Fibroblast of peridontal ligament (primary cell): ENCODE data around the gene SPECC1.
A peak's percentile ranks its signal among the peaks of the same experiment; 100 is the strongest.

Experiments used
- DNase-seq: peaks from one replicate; pipeline ENCODE4 v3.0.0-alpha.2; 2010; ENCODE audit errors: extremely low read depth

The SPECC1 gene

DNA sequence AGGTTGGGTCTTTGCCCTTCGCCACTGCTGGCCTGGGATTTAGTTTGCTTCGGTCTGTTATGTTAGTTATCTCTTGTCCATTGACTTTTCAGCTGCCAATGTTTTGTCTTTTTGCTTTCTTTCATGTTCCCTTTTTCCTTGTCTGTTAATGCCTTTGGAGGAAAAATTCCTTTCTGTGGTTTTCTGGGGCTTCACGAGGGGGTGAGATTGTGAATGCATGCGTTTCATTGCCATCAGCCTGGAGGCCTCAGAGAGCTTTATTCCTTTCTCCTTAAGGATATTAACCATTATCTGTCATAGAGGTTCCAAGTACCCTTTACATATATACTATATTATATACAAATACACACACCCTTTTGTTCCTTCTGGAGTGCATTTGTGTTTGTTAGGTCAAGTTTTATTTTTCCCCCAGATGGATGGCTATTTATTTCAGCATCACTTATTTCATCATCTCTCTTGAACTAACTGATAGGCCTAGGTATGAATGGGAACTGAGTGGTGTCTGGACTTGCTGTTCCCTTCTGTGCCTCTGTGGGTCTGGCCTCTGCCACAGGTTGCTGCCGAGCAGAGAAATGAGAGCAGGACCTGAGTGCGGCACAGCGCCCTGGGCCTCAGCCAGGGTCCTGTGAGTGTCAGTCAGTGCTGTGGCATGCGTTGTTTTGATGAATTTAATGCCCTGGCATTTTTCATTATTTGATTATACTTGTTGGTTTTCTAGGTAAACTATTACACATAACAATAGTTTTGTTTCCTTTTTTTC, 264.8 kb downstream of the SPECC1 start:
- DNase-seq = no peak

DNA sequence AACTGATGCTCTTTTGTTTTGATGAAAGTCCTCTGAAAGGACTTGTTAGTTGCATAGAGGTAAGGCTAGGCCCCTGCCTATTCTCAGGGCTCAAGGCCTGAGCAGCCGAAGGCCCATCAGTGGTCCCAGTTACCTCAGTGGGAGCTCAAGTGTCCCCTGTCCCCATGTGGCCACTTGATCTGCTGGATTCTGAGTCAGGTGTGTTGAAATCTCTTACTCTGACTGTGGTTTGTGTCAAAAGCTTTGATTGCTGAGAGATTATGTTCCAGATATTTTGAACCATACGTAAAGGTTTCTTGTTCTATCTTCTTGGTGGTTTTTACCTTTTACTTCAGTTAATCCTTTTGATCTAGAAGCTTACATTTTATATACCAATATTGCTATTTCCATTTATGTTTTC, 266.5 kb downstream of the SPECC1 start:
- no peak for DNase-seq

DNA sequence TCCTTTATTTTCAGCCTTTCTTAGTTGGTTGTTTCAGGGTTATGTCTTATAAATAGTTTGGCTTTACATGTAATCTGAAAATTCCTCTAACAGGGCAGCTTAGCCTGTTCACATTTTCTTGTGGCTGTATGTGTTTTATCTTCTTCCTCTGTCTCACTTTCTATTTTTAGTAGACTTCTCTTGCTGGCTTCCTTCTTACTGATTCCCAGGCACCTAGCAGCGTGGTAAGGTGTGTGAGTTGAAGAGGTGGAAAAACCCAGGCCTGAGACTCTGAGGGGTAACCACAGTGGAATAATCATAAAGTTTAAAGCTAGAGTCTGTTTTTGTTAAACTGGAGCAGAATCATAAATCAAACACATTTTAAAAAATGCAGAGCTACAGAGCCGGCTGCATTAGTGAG, 267.3 kb downstream of the SPECC1 start:
- DNase-seq = no peak

DNA sequence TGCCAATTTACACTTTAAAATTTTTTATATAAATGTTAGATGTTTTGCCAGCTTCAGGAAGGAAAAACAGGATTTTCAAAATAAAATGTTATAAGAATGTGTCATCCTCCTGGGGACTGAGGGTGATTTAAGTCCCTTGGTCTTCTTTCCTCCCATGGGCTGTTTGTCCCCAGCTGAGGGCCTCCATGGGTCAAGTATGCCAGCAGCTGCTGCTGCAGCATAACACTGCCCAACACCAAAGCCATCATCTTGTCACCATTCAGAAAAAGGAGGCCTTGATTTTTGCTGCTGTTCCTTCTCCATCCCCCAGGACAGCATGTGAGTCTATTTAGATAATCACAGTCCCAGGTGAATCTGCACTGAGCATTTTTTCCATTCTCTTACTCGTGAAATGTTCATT, 269.6 kb downstream of the SPECC1 start:
- DNase-seq = no peak

DNA sequence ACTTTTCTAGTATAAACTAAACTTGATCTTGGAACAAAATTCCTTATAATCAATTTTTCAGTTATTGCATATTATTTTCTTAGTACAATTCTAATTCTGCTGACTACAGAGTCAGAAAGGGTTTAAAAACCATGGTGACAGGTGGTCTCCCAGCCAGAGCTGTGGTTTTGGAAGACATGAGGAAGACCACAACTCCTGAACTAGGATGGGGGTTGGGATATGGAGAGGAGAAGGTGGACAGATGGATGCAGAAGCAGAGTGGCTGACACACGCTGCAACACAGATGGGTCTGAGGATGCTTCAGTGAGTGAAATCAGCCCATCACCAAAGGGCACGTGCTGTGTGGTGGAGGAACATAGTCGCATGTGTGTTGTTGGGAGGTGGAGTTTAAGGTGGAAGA, 270.5 kb downstream of the SPECC1 start:
- DNase-seq = no peak

DNA sequence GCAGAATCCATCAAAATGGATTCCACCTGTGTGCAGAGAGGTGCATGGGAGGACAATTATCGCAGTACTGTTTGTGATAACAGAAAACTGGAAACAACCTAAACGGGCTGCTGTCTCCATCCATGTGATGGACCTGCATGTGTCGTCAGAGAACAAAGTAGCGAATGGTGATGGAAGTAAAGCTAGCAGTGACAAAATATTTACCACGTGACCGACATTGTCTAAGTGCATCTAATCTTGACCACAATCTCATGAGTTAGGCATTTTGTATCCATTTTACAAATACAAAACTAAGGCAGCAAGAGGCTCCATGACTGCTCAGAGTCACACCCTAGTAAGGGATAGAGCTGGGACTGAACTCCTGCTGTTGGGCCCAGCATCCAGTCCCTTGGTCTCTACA, 270.9 kb downstream of the SPECC1 start:
- DNase-seq = no peak

DNA sequence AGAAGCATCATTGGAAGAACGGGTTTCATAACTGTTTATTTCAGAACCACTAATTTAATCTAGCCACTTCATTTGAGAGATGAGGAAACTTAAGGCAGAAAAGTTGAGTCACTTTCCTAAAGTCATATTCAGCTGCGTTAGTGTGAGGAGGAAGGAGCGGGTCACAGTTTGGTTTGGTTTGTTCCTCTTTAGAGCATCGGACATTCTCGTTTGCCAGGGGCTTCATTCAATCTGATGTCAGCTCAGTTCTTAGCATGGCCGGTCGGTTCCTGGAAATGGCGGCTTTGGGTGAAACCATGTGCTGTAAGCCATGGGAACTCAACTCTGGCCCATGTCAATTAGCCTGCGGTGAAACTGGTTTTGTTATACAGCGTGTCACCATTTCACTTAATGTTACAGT, 271.7 kb downstream of the SPECC1 start:
- DNase-seq = no peak

DNA sequence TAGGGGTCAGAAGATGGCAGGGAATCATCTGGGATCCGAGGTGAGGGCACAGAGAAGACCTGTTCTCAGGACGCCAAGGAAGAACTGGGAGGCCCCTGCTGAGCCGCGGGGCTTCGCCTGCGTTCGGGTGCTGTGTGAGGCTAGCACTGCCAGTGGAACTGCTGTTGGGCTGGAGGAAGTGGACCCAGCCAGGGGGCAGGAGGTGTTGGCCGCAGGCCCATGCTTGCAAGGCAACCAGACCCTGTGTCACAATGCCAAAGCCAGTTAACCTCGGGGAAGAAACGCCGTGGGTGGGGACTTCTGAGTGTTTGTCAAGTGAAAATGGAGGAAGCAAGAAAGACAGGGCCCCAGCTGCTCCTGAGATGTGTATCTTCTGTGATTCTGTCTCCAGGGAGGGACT, 272.7 kb downstream of the SPECC1 start:
- no peak for DNase-seq

DNA sequence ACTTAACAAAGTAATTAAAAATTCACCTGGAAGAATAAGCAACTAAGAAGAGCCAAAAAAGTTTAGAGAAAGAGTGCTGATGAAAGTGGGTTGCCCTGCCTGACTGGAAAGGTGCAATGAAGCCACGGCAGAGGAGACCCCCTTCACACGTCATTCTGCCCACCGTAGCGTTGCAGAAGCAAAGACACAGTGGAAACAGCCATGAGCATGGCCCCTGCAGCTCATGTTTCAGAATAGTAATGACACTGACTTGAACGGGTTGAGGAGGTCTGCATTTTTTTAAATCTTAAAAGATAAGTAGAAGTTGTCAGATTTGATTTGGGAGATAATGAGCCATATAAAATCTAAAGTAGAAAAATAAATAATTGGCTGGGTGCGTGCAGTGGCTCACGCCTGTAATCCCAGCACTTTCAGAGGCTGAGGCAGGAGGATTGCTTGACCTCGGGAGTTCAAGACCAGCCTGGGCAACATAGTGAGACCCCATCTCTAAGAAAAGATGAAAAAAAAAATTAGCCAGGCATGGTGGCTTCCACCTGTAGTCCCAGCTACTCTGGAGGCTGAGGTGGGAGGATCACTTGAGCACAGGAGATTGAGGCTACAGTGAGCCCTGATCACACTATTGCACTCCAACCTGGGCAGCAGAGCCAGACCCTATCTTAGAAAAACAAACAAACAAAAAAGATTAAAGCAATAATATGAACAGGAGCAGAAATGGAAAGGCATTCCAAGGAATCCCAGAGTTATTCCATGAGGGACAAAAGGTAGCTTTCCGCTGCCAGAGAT, 273.6 kb downstream of the SPECC1 start:
- no peak for DNase-seq

DNA sequence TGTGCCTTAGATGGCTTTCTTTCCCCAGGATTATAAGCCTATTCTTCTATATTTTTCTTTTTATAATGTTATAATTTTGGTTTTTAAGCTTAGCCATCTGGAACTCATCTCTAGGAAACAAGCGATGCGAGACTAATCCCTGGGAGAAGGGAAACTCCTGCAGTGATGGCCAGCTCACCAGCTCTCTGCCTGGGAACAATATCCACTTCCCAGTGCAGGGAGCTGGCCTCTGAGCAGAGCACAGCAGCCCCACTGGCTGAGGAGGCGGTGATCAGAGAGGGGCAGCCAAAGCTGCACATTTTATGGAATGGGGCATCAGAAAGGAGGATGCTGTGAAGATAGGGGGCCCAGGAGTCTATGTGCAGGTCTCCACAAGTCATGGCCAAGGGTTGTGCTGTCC, 274.9 kb downstream of the SPECC1 start:
- peak; percentile 73 for DNase-seq

DNA sequence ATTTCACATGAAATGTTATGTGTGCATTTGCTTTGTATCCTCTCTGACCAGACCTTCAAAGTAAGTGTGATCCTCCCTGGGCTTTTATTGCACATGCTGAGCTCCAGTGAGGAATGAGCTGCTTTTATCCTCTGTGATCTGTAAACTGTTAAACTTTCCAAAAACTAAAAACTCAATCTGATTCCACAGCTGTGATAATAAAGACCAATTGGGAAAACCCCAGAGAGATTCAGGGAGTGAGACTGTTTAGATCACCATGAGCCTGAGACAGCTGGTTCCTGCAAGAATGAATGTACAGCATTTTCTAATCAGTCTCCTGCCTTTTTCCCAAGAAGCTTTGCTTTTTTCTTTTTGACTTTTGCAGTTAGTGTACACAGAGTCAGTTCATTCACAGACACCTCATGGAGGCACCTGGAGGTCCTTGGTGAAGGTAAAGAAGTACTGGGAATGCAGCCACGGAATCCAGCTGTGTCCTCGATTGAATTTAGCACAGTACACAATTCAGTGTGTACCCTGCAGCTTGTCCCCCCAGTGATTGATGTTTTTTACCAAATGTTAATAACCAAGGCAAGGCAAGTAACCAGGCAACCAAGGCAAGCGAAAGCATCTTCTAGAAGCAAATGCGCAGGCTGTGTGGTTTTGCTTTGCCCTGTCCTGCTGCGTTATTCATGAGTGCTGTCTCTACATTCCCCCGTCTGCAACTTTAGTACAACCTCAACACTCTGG, 275.6 kb downstream of the SPECC1 start:
- DNase-seq = peak; percentile 83

DNA sequence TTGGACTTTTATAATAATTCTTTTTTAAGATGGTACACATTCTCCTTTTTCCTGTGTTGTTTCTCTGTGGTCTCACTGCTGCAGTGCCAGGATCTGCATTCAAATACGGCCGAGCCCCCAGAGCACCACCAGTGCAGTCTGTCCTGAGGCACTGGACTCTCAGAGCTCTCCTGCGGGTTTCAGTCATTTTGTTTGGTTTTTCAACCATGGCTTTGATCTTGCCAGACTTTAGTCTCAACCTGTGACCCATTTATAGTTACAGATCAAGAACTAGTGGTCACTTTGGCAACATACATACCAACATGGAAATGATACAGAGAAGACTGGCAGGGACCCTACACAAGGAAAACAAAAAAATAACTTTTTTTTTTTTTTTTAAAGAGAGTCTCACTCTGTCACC, 280.8 kb downstream of the SPECC1 start:
- no peak for DNase-seq

DNA sequence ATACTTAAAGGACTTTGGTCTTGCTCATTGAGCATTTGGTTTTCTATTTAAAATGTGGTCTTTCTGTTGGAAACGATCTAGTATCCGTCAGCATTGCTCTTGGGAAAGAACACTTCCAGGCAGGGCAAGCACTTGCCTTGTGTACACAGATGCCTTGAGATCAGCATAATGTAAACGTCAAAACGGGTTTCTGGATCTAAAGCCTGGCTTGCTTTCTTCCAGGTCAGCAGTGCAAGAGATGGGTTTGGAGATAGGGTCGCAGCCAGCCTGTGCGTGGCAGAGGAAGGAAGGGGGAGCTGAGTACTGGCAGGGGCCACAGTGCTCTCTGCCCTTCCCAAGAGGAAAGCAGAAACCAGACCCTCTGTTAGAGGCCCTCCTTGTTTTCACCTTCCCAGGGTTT, 282.7 kb downstream of the SPECC1 start:
- no peak for DNase-seq

DNA sequence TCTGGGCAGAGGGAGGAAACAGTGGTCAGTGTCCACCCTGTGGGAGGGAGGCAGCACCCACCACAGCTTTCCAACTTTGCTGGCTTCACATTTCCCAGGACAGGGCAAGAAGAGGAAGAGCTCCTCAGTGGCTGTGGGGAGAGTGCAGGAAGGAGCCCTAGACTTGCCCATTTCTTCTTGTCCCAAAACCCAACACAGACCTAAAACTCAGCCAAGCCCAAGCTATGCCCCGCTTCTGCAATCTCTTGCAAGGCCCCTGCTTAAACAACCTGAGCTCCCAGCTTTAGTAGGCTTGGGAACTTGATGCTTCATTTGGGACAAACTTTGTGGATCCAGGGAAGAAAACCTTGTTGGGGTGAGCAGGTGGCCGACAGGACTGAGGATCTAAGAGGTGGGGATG, 284.3 kb downstream of the SPECC1 start:
- DNase-seq = no peak

DNA sequence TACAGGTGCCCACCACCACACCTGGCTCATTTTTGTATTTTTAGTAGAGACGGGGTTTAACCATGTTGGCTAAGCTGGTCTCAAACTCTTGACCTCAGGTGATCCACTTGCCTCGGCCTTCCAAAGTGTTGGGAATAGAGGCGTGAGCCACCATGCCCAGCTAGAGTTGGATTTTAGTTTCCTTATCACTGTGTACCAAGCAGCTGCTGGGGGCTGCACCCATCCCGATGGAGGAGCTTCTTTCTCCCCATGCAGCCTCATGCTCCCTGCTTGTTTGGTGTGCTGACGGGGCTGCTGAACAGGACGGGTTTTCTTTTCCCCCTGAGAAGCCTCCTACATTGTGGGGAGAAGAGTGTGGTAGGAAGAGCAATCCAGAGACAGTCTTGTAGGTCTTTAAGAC, 285.0 kb downstream of the SPECC1 start:
- DNase-seq = no peak

DNA sequence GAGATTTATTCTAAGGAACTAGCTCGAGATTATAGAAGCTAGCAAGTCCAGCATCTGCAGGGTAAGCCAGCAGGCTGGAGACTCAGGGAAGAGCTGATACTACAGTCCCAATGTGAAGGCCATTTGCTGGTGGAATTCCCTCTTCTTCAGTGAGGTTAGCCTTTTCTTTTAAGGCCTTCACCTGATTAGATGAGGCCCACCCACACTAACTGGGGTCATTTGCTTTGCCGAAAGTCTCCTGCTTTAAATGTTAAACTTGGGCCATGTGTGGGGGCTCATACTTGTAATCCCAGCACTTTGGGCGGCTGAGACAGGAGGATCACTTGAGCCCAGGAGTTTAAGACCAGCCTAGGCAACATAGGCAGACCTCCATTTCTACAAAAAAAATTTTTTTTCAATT, 289.9 kb downstream of the SPECC1 start:
- DNase-seq = no peak

DNA sequence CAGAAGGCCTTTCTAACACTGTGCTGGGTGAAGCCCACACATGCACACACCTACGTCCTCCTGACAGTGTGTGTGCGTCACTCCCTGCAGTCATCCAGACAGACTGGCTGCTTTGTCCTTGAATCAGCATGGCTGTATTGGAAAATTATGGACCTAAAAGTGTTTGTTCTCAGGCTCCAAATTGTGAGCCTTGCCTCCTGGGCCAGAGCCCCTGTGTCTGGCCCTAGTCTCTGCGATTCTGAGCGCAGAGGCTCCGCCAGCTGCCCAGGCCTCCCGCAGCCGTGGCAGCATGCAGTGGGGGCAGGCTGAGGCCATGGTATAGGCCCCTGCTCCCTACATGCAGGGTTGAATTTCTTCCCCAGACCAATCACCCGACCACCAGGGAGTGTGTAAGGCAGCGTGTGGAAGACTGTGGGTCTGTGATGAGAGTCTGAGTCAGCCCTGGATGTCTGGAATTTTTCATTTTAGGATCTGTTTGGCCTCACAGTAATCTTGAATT, 291.3 kb downstream of the SPECC1 start:
- DNase-seq = peak; percentile 89

DNA sequence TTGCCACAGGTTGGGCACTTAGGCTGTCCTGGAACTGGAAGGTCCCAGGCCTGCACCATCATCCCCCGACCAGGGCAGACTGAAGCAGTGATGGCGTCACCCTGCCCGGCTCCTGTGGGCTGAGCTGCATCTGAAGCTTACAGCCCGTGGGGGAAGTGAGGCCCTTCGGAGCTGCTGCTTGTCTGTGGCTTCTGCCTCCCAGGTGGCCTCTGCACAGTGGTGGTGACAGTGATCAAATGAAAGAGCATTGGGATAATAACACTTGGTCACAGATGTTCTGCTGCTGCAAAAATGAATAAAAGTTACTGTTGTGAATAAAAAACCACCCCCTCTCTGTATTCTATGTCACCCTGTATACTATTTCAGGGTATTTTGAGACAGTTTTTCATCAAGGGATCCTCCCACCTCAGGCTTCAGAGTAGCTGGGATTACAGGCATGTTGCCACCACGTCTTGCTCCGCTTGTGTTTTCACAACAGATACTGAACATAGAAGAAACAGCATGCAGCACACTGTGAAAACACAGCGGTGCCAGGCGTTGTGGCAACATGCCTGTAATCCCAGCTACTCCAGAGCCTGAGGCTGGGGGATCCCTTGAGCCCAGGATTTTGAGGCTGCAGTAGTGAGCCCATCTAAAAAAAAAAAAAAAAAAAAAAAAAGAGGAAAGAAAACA, 293.2 kb downstream of the SPECC1 start:
- peak; percentile 9 for DNase-seq

DNA sequence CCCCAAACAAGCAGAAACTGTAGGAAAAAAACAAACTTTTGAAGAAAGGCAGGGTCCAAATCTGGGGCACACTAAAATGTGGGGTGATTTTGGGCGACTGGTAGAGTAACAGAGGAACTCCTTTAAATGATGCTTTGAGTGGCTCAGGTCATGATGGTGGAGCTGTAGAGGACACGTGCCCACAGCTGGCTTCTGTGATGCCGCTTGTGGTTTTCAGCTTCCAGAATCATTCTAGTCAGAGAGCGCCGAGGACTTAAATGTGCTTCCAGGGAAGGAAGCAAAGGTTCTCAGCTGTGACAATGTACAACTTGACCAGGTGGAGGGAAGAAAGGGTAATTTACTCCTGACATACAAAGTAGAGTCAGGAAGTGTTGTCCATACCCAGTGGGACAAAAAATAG, 295.8 kb downstream of the SPECC1 start:
- DNase-seq = no peak

DNA sequence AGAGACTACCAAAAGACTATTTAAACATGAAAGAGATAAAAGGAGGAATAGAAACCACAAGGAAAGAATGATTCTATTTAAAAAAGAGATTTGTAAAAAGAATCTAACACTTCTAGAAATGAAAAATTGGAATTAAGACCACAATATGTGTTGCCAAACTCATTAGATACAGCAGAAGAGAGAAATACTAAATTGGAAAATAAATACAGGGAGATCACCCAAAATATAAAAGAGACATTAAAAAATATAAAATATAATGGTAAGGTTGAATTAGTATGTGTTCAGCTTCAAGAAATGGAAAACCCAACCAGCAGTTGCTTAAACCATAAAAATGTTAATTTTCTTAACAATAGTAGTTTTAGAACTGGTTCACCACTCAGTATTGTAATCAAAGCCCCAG, 297.8 kb downstream of the SPECC1 start:
- DNase-seq = no peak

DNA sequence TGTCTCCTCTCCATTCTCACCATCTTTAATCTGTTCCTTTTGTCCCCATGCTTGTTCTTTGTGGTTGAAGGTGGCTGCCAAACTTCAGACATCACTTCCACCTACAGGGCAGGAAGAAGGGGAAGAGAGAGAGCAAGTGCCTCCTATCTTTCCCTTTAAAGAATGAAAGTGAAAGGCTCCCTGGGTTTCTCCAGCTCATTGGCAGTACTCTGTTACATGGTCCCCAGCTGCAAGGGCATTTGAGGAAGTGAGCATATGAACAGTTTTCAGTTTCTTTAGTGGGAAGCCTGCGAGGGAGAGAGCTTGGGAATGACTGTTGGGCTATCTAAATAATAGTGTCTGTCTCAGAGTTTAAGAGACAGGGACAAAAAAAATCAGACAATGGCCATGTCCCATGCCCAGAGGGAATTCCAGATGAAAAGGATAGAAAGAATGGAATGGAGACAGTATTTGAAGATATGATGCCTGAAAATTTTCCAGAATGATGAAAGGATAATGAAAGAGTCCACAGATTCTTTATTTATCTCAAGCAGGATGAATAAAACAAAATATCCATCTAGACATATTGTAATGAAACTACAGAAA, 298.3 kb downstream of the SPECC1 start:
- DNase-seq = no peak

DNA sequence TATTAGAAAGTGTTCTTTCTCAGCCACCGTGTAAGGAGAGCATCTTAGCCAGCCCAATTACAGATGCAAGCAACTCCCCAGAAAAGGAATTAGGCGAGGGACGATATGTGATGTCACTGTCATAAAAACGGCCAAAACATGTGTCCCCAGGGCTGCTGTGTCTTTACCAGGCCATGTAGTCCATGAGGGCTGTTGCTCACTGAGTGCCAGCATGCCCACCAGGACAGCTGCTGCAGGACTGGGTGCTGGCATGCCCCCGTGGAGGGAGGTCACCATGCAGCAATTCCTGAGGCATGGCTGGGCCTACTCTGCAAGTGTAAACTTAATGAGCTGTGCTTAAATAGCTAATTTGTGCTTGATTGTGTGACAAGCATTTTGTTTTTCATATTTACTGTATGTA, 301.3 kb downstream of the SPECC1 start:
- DNase-seq = no peak
